Measurements from ENCODE around the gene CYP2A7.
"Not testable (repeated sequence)": the region's sequence is repeated elsewhere in the genome, so short reads cannot be mapped to it uniquely, and the experiment has no call there.

The CYP2A7 gene

GRCh38 chr19:40899964-40900363 lies 17.9 kb upstream of the CYP2A7 start:
- not testable (repeated sequence) for DNase-seq

GRCh38 chr19:40896843-40897789 lies 15.1 kb upstream of the CYP2A7 start:
- not testable (repeated sequence) for DNase-seq

GRCh38 chr19:40896418-40896796 lies 14.4 kb upstream of the CYP2A7 start:
- DNase-seq: no peak

- no peak for DNase-seq
Observed at GRCh38 chr19:40893112-40893511, 11.1 kb upstream of the CYP2A7 start.

- DNase-seq: no peak
Observed at GRCh38 chr19:40889366-40889765, 7.3 kb upstream of the CYP2A7 start.

GRCh38 chr19:40888191-40888590 lies 6.2 kb upstream of the CYP2A7 start:
- no peak for DNase-seq

- not testable (repeated sequence) for DNase-seq
Observed at GRCh38 chr19:40884187-40884931, 2.3 kb upstream of the CYP2A7 start.

- not testable (repeated sequence) for DNase-seq
Observed at GRCh38 chr19:40879349-40879748, 2.7 kb downstream of the CYP2A7 start.

- peak in 4 of 58 donors; percentile 0 to 8 (median 4) for DNase-seq
Observed at GRCh38 chr19:40875526-40875951, 6.5 kb downstream of the CYP2A7 start.

GRCh38 chr19:40874874-40875273 lies 7.2 kb downstream of the CYP2A7 start:
- DNase-seq: not testable (repeated sequence)

GRCh38 chr19:40873873-40874272 lies 8.2 kb downstream of the CYP2A7 start:
- DNase-seq: not testable (repeated sequence)

GRCh38 chr19:40872209-40872608 lies 9.8 kb downstream of the CYP2A7 start:
- DNase-seq: no peak

- DNase-seq: no peak
Observed at GRCh38 chr19:40867701-40868100, 14.3 kb downstream of the CYP2A7 start.

GRCh38 chr19:40864739-40865496 lies 17.1 kb downstream of the CYP2A7 start:
- not testable (repeated sequence) for DNase-seq

GRCh38 chr19:40862785-40863184 lies 19.2 kb downstream of the CYP2A7 start:
- DNase-seq: no peak

GRCh38 chr19:40862333-40862732 lies 19.7 kb downstream of the CYP2A7 start:
- no peak for DNase-seq

- DNase-seq: no peak
Observed at GRCh38 chr19:40858109-40858508, 23.9 kb downstream of the CYP2A7 start.

- not testable (repeated sequence) for DNase-seq
Observed at GRCh38 chr19:40852467-40853152, 29.4 kb downstream of the CYP2A7 start.

GRCh38 chr19:40850277-40850676 lies 31.8 kb downstream of the CYP2A7 start, which contains the start of gene CYP2A6:
CYP2A6 (minus strand) TSS chr19:40850447; CDS start chr19:40850426, 21 bp downstream.
- DNase-seq: not testable (repeated sequence)

- DNase-seq: not testable (repeated sequence)
Observed at GRCh38 chr19:40846722-40847121, 35.3 kb downstream of the CYP2A7 start.

GRCh38 chr19:40843653-40844052 lies 38.4 kb downstream of the CYP2A7 start:
- not testable (repeated sequence) for DNase-seq

All from anterior cingulate cortex (tissue), 58 donors.